ENCODE results near the gene MED16.
A peak's percentile ranks its signal among the peaks of the same experiment; 100 is the strongest.

MED16 gene

DNA sequence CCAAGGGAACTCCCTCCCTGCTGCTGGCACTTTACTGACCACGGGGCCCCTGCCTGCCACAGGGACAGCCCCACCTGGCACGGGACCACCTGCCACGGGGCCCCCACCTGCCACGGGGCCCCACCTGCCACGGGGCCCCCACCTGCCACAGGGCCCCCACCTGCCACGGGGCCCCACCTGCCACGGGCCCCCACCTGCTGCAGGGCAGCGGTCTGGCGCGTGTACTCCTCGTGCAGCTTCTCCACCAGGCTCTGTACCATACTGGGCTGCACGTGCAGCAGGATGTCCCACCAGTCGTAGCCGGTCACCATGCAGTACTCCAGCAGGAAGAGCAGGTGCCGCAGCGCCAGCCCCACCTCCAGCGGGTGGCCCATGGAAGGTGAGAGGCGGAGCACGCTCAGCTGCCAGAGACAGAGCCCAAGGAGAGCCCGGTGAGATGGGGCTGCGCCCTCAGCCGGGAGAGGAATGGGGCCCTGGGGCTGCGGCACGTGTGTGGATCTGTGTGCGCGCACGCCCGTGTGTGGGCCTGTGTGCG, 16.1 kb downstream of the MED16 start:
- TF ChIP-seq, protein P1, sequence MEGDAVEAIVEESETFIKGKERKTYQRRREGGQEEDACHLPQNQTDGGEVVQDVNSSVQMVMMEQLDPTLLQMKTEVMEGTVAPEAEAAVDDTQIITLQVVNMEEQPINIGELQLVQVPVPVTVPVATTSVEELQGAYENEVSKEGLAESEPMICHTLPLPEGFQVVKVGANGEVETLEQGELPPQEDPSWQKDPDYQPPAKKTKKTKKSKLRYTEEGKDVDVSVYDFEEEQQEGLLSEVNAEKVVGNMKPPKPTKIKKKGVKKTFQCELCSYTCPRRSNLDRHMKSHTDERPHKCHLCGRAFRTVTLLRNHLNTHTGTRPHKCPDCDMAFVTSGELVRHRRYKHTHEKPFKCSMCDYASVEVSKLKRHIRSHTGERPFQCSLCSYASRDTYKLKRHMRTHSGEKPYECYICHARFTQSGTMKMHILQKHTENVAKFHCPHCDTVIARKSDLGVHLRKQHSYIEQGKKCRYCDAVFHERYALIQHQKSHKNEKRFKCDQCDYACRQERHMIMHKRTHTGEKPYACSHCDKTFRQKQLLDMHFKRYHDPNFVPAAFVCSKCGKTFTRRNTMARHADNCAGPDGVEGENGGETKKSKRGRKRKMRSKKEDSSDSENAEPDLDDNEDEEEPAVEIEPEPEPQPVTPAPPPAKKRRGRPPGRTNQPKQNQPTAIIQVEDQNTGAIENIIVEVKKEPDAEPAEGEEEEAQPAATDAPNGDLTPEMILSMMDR (IDR thresholded peaks at IDR 0.05): no peak
- TF ChIP-seq ZFX (IDR thresholded peaks at IDR 0.05; ENCODE audit: borderline replicate concordance): no peak
- H3K27ac ChIP-seq: peak overlapping the region; percentile 15; the same call in 1 of the 2 replicates

DNA sequence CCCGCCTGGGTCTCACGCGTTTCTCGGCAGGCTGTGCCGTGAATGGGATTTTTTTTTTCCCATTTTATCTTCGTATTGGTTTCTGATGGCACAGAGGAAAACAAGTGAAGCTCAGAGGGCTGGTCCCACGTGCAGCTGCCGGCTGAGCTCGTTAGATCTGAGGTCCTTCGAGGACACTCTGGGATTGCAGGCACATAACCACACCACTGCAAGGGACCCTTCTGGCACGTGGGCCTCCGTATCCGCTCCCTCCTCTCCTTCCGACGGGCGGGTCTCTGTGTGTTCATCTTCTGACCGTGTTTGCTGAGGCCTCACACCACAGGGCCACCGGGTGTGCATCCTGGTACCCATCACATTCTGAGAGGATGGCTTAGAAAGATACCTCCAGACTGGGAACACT, 16.9 kb downstream of the MED16 start:
- TF ChIP-seq ZFX (IDR thresholded peaks at IDR 0.05; ENCODE audit: borderline replicate concordance): no peak
- TF ChIP-seq, protein P1 (IDR thresholded peaks at IDR 0.05): no peak
- peak overlapping the region; percentile 15; the same call in 1 of the 2 replicates for H3K27ac ChIP-seq

DNA sequence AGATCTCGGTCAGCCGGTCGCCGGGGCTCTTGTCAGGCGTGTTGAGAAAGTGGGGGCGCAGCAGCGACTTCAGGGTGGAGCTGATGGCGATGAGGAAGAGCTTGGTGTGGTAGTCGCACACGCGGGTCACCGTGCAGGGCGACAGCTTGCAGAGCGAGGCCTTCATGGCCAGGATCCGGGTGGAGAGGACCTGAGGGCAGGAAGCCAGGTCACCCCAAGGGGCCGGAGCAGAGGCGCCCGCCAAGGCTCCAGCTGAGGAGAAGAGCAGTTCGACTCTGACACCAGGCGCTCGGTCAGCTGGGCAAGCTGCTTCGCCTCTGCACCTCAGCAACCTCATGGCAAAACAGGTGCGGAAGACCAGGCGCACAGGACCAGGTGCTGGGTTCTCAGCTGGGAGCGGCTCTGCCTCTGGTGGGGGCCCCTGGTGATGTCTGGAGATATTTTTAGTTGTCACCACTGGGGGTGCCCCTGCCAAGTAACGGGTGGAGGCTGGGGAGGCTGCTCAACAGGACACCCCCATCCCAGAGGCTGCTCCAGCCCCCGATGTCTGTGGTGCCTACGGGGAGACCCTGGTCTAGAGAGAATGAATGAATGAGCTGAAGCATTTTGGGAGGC, 17.6 kb downstream of the MED16 start:
- TF ChIP-seq ZFX (IDR thresholded peaks at IDR 0.05; ENCODE audit: borderline replicate concordance): no peak
- TF ChIP-seq, protein P1 (IDR thresholded peaks at IDR 0.05): no peak
- no peak overlapping the region for H3K27ac ChIP-seq

DNA sequence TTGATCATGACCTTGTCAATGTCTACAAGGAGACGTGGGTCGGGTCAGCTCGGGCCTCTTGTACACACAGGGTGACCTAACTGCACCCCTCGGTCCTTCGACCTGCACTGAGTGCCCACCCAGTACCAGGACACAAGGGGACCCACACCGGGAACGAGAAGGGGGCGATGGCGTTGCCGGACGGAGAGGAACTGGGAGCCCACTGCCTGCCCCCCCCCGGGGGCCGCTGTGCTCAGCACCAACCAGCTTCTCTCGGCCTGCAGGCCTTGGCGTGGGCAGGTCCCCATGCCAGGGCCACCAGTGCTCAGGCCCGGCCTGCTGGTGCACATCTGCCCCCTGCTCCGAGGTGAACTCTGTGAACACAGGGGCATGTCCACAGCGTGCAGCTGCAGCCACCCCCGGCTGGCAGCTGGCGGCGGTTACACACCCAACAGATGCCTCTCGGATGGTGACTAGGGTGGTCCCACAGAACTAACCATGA, 19.4 kb downstream of the MED16 start:
- TF ChIP-seq ZFX (IDR thresholded peaks at IDR 0.05; ENCODE audit: borderline replicate concordance): no peak
- TF ChIP-seq, protein P1 (IDR thresholded peaks at IDR 0.05): no peak
- H3K27ac ChIP-seq: peak overlapping the region; percentile 80

DNA sequence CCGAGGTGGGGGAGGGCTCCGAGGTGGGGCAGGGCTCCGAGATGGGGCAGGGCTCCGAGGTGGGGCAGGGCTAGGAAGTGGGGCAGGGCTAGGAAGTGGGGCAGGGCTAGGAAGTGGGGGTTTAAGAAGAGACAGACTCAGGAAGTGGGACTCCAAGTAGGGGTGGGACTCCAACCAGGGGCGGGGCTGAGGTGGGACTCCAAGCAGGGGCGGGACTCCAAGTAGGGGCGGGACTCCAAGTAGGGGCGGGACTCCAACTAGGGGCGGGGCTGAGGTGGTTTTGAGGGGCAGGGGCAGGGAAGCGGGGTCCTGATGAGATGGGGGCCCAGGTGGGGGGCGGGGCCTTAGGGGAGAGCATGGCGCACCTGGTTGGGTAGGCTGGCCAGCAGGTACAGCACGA, 19.9 kb downstream of the MED16 start:
- peak overlapping the region; percentile 80 for H3K27ac ChIP-seq

DNA sequence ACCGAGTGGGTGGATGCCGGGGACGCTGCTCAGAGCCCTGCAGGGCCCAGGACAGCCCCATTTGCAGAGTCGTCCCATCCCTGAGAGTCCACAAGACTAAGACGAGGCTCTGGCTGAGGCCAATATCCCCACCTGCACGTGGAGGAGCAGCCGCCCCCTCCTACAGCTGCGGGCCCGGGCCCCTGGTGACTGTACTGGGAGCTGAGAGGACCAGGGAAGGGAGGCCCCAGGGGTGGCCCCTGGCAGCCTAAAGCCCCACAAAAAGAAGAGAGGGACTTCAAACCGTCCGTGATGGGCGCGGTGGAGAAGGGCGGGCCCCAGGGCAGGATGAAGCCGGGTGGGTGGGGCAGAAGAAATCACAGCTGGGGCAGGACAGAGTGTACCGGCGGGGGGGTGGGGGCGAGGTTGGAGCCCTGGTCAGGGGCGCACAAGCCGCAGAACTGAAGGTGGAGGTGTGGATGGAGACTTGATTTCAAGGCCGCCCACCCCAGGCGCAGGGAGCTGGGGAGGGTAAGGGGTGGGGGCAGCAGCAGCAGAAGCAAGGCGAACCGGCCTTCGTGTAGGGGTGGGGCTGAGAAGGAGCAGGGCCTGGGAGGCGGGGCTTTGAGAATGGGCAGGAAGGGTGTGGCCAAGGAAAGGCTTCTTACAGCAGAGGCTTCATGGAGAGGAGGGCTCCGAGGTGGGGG, 20.6 kb downstream of the MED16 start:
- TF ChIP-seq, protein P1 (IDR thresholded peaks at IDR 0.05): no peak
- no peak for TF ChIP-seq ZFX (IDR thresholded peaks at IDR 0.05; ENCODE audit: borderline replicate concordance)
- H3K27ac ChIP-seq: peak overlapping the region; percentile 80

More for the DNA sequence above, 19.9 kb downstream of the MED16 start:
- TF ChIP-seq, protein P1 (IDR thresholded peaks at IDR 0.05): no peak
- TF ChIP-seq ZFX (IDR thresholded peaks at IDR 0.05; ENCODE audit: borderline replicate concordance): no peak
